KMS-11 (cell line): ENCODE measurements around the gene SAPCD2.
"Not testable (repeated sequence)": the region's sequence is repeated elsewhere in the genome, so short reads cannot be mapped to it uniquely, and the experiment has no call there.

Experiments used
- H2AFZ ChIP-seq: fragments of 200-600 bp; sonication (generic); 2 replicates; pipeline ENCODE4 v1.6.1; 2016; ENCODE audit warnings: antibody characterized with exemption, mixed run types, low read depth
- H3K27ac ChIP-seq: fragments of 200-600 bp; sonication (generic); 2 replicates; pipeline ENCODE4 v1.6.1; 2016; ENCODE audit warnings: mild to moderate bottlenecking, mixed run types
- H3K27me3 ChIP-seq: fragments of 200-600 bp; sonication (generic); 2 replicates; pipeline ENCODE4 v1.6.1; 2017; ENCODE audit warnings: mild to moderate bottlenecking, low read depth, mixed run types, moderate library complexity; ENCODE audit not compliant: insufficient read depth
- H3K36me3 ChIP-seq: fragments of 200-600 bp; sonication (generic); 2 replicates; pipeline ENCODE4 v1.6.1; 2017; ENCODE audit warnings: mild to moderate bottlenecking, mixed run types; ENCODE audit not compliant: insufficient read depth
- H3K4me1 ChIP-seq: fragments of 200-600 bp; sonication (generic); 2 replicates; pipeline ENCODE4 v1.6.1; 2016; ENCODE audit warnings: mild to moderate bottlenecking, low read depth, mixed run types; ENCODE audit not compliant: poor library complexity, severe bottlenecking
- H3K4me2 ChIP-seq: fragments of 200-600 bp; sonication (generic); 2 replicates; pipeline ENCODE4 v1.7.0; 2016; ENCODE audit warnings: mild to moderate bottlenecking, mixed run types
- H3K4me3 ChIP-seq: fragments of 200-600 bp; sonication (generic); IDR thresholded peaks from 2 replicates; pipeline ENCODE4 v1.6.1; 2017; ENCODE audit warnings: low read depth, low read length, mixed read lengths; ENCODE audit not compliant: insufficient read depth
- H3K79me2 ChIP-seq: fragments of 200-600 bp; sonication (generic); 2 replicates; pipeline ENCODE4 v1.6.1; 2016; ENCODE audit warnings: low read depth, mixed run types; ENCODE audit not compliant: insufficient read depth
- H3K9ac ChIP-seq: fragments of 200-600 bp; sonication (generic); 2 replicates; pipeline ENCODE4 v1.6.1; 2016; ENCODE audit warnings: mild to moderate bottlenecking, mixed run types
- H4K20me1 ChIP-seq: fragments of 200-600 bp; sonication (generic); 2 replicates; pipeline ENCODE4 v1.6.1; 2016; ENCODE audit warnings: mild to moderate bottlenecking, mixed run types; ENCODE audit not compliant: insufficient read depth
- CTCF ChIP-seq: fragments of 200-600 bp; sonication (generic); conservative IDR thresholded peaks from 2 replicates; pipeline ENCODE4 v1.6.1; 2017; ENCODE audit warnings: low read depth, mild to moderate bottlenecking, antibody characterized with exemption, low read length, moderate library complexity, mixed read lengths

The SAPCD2 gene

DNA sequence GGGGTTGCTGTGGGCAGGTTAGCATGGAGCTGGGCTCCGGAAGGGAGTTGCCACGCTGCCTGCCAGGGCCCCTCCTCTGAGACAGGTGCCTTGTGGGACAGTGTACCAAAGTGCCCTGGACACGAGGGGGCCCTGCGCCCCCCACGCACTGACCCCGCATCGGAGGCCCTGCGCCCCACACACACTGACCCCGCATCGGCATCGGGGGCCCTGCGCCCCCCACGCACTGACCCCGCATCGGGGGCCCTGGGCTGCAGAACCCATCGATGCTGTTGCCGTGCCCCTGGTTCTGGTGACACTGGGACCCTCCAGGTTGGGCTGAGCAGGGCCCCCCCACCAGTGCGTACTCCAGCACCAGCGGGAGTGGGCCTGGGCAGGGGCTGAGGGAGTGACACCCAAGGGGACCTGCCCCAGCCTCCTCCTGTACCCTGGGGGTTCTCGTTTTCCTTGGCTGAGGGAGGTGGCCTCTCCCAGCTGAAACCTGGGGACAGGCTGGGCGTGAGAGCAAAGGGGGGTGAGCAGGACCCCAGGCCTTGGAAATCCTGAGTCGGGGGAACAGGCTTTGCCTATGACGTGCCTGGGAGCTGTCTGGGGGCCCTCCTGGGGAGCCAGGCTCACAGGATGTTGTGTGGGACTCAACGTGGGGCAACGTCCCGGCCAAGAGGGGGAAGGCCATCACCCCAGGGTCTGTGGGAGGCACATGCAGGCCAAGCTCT, 6.9 kb downstream of the SAPCD2 start:
- Histone ChIP-seq H3K36me3 (no peaks in the 10 kb centered on the region), H3K4me2 (no peak overlapping the region), H3K27me3 (peaks cover 21% of the 10 kb centered on the region; the same call in 1 of the 2 replicates), H4K20me1 (no peaks in the 10 kb centered on the region), H3K79me2 (no peaks in the 10 kb centered on the region), H3K9ac (no peak overlapping the region), H3K4me1 (peaks cover 7% of the 10 kb centered on the region), H2AFZ (no peak overlapping the region), H3K4me3 (no peak overlapping the region), H3K27ac (no peak overlapping the region)
- no peak for TF ChIP-seq CTCF

- H3K4me2 ChIP-seq, H3K9ac ChIP-seq, H3K4me1 ChIP-seq, H3K36me3 ChIP-seq, H3K27ac ChIP-seq, H3K79me2 ChIP-seq, H4K20me1 ChIP-seq, H3K4me3 ChIP-seq, H2AFZ ChIP-seq: not testable (repeated sequence)
- peaks cover 28% of the 10 kb centered on the region; the same call in 1 of the 2 replicates for H3K27me3 ChIP-seq
Measured at GRCh38 chr9:137062798-137063197, 7.6 kb downstream of the SAPCD2 start.

- Histone ChIP-seq H3K4me3 (no peak overlapping the region), H3K79me2 (no peaks in the 10 kb centered on the region), H3K27me3 (peaks cover 32% of the 10 kb centered on the region; the same call in 1 of the 2 replicates), H3K4me2 (no peak overlapping the region), H3K4me1 (peaks cover 3% of the 10 kb centered on the region), H3K27ac (no peak overlapping the region), H4K20me1 (no peaks in the 10 kb centered on the region), H2AFZ (no peak overlapping the region), H3K9ac (no peak overlapping the region), H3K36me3 (no peaks in the 10 kb centered on the region)
- no peak for TF ChIP-seq CTCF
Measured at GRCh38 chr9:137062384-137062783, 8.0 kb downstream of the SAPCD2 start.

DNA sequence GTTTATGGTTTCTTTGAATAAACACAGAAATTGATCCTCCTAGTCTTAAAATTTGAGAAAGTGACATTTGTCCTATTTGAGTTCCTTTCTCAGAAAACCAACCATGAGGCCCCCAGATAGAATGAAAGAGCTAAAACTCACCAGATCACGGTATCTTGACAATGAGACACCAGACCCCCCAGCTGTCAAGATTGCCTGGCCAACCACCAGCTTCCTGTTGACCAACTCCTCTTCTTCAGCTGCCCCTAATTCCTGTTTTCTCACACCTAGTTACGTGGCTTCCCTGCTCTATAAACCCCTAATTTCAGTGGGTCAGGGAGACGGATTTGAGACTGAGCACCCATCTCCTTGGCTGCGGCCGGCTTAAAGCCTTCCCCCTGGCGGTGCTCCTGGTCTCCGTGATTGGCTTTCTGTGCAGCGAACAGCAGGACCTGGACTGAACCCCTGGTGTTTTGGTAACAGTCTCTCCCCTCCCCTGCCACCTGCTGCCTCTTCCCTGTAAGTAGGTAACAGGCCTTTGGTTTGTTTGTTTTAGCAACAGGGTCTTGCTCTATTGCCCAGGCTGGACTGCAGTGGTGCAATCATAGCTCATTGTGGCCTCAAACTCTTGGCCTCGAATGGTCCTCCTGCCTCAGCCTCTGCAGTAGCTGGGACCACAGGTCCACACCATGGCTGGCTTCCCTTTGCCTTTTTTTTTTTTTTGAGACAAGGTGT, 11.7 kb downstream of the SAPCD2 start:
- no peak for TF ChIP-seq CTCF
- Histone ChIP-seq H3K27ac (no peak overlapping the region), H3K79me2 (no peaks in the 10 kb centered on the region), H3K4me1 (peaks cover 6% of the 10 kb centered on the region), H3K36me3 (no peaks in the 10 kb centered on the region), H3K4me3 (no peak overlapping the region), H2AFZ (no peak overlapping the region), H4K20me1 (no peaks in the 10 kb centered on the region), H3K27me3 (peaks cover 63% of the 10 kb centered on the region), H3K4me2 (no peak overlapping the region), H3K9ac (no peak overlapping the region)

DNA sequence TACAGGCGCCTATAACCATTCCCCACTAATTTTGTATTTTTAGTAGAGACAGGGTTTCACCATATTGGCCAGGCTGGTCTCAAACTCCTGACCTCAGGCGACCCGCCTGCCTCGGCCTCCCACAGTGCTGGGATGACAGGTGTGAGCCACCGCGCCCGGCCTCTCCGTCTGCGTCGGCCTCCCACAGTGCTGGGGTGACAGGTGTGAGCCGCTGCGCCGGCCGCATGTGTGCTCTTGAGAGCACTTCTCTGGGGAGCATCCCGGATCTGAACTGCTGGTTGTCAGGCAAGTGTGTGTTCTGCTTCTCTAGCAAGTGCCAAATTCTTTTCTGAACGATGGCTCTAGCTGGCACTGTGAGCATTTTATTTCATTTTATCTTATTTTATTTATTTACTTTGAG, 12.8 kb downstream of the SAPCD2 start:
- Histone ChIP-seq H2AFZ (no peak overlapping the region), H4K20me1 (no peaks in the 10 kb centered on the region), H3K79me2 (no peaks in the 10 kb centered on the region), H3K9ac (no peak overlapping the region), H3K27ac (no peak overlapping the region), H3K27me3 (peaks cover 74% of the 10 kb centered on the region), H3K36me3 (no peaks in the 10 kb centered on the region), H3K4me1 (peaks cover 6% of the 10 kb centered on the region), H3K4me2 (no peak overlapping the region), H3K4me3 (no peak overlapping the region)
- no peak for TF ChIP-seq CTCF
